Activated effector memory CD4-positive, alpha-beta T cell treated with anti-CD3 and anti-CD28 coated beads, Interleukin-2, amount 50 U/mL, for 16 hours (primary cell): Measurements from ENCODE around the gene PRR29.

Source experiments
- DNase-seq: peaks from one replicate; pipeline ENCODE4 v3.0.0-alpha.2; 2020

Gene PRR29

GRCh38 chr17:64053101-64053500 lies 55.0 kb downstream of the PRR29 start:
- no peak for DNase-seq
